NCI-H345 treated with DMSO at 0.1 percent for 48 hours (cell line): Measurements from ENCODE around the gene CABP2.
A peak's percentile ranks its signal among the peaks of the same experiment; 100 is the strongest.

Experiments used
- DNase-seq: peaks from one replicate; lab custom pipeline; 2025; ENCODE audit not compliant: unreplicated experiment; lab: John Stamatoyannopoulos, UW

Gene CABP2

GRCh38 chr11:67508486-67509121 is 14.6 kb downstream of the CABP2 start:
- DNase-seq, result peak; percentile 92

- peak; percentile 98 for DNase-seq
Observed at GRCh38 chr11:67507864-67508485, 15.3 kb downstream of the CABP2 start, which contains the start of gene CDK2AP2. Gene CDK2AP2 (minus strand): TSS chr11:67508162. CDS start chr11:67508082, 80 bp downstream.

GRCh38 chr11:67507242-67507863 is 15.9 kb downstream of the CABP2 start:
- DNase-seq, result no peak

GRCh38 chr11:67506426-67507051 is 16.7 kb downstream of the CABP2 start:
- no peak for DNase-seq

DNA sequence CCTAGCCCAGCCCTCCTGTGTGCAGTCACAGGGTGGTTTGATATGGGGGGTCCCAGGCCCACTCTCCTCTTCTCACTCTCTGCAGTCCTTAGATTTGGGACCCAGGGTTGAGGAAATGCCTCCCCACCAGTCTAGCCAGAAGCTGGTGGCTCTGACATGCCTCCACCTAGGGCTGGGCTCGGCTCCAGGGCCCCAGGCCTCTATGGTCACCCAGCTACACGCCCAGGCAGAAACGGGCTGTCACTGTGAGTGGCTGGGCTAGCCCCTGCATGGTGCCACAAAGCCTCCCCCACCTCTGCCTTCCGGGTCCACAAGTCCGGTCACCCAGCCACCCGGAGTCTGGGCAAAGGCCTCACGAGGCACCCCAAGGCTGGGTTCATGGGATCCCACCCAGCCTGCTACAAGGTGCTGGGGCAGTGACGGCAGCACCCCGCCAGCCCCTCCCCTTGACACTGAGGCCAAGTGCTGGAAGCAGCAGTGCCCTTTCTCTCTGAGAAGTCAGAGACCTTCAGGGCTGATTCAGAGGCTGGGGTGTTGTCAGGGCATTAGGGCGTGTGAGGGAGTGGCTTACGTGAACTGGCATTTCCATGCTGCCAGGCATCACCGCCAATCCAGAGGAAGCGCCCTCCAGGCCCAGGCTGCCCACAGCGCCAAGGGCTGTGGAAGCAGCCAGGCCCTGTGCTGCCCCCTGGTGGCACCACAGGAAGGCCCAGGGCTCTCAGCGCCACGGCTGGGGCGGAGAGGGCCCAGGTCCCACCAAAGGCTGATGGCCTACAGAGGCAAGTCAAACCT is 17.4 kb downstream of the CABP2 start:
- peak; percentile 81 for DNase-seq

DNA sequence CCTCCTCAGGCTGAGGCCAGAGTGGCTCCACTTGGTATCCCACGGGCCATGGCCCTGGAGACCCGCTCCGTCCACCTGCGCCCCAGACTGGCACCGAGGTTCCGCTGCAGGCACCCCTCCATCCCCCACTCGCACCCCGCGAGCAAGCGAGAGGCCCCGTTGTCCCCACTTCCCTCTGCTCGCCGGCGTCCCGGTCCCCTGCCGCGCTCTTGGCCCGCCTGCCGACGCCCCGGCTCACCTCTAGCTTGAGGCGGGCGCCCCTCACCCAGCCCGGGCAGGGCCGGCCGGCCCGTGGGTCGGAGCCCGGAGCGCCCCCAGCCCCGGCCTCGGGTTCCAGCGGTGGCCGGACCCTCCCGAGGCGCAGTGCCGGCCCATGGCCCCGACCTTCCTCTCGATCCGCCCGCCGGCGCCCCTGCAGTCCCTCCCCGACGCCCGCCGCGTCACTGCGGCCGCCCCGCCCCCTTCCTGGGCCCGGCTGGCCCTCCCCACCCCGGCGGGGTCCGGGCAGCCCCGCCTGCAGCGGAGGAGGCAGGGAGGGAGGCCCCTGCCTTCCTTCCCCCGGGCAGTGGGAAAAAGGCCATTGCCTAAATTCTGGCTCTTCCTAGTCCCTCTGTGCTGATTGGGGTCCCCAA is 18.2 kb downstream of the CABP2 start, which contains the start of gene PITPNM1:
PITPNM1 (minus strand) TSS at position 414 of the 632 bp plus-strand sequence. CDS start 1,183 bp downstream, outside the sequence.
- DNase-seq, result peak; percentile 9

DNA sequence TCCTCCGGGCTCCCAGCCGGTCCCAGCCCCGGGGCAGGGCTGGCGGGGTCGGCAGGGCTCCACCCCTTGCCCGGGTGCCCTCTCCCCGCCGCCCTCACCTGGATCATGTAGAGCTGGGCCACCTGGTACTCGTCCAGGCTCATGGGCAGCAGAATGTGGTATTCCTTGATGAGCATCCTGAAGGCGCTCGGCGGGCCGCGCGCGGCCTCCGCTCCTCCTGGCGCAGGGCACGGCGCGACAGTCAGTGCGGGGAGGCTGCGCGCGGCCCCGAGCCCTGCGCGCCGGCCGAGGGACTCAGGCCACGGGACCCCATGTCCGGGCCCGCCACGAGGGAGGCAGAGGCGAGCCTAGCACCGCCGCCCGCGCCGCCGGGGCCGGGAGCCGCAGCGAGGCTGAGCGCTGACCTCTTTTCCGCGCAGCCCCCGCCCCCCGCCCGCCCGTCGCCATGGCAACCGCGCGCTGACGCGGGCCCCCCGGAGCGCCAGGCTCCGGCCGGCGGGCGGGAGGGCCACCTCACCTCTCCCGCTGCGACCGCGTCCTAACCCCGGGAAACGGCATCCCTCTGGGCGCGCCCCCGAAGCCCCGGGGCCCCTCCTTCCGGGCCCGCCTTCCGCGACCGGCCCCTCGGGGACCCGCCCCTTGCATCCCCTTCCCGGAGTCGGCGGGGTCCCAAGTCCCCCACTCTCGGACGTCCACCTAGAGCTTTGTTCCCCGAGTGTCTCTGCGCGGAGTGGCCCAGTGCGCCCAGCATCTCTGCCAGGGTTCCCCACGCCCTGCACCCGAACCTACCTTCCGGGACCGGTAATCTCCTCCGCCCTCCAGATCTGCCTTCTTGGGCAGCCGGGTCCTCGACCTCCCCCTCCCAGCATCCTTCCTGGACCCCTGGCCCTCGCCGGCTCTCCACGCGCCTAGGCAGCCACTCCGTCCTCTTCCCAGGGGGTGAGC is 19.0 kb downstream of the CABP2 start:
- no peak for DNase-seq

DNA sequence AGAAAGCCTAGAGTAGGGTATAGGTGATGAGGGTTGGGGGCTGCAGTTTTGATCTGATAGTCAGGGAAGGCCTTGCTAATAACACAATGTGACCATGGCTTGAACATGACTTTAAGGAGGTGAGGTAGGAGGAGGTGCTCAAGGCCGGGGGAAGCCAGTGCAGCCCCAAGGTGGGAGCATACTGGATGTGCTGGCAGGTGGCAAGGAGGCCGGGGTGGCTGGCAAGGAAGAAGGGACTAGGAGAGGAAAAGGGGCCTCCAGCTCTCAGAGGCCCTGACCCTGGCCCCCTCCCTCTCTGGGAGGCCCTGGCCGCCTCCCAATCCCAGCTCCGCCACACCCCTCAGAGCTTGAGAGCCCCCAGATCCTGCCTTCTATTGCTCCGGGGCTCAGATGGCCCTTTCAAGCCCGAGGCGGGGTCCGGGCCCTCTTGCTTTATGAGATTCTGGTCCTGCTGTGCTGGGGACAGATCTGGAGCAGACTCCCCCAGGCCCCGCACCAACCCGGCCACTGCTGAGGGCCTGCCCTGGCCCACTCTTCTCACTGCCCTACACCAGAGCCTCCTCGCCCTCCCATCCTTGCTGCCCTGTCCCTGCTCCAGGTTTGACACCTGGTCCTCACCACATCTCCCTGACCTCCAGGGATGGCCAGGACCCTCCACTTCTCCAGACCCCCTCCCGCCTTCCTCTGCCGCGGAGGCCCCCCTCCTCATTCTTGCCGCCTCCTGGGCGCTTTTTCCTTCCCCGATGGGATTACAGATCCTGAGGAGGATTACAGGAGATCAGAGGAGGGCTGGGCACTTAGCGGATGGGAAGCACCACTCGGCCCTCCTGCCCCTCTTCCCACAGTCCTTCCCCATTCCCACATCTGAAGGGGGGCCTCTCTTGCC is 19.9 kb downstream of the CABP2 start:
- no peak for DNase-seq

- no peak for DNase-seq
Observed at GRCh38 chr11:67502328-67502979, 20.8 kb downstream of the CABP2 start.

DNA sequence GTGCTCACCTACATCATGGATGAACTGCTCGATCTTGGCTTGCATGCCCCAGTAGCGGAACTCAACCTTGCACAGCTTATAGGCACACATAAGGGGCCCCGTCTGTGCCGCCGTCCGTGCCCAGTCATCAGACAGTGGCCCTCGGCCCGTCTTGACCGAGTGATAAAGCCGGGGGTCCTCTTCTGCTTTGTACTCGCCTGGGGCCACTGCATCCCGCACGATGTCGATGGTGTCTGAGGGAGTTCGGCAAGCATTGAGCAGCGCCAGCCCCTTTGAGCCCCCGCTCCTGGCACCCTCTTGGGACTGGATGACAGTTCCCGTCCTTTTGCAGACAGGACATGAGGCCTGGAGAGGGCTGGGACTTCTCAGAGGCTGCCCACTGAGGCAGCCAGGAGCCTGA is 21.4 kb downstream of the CABP2 start:
- no peak for DNase-seq

GRCh38 chr11:67500831-67501715 is 22.2 kb downstream of the CABP2 start:
- no peak for DNase-seq

DNA sequence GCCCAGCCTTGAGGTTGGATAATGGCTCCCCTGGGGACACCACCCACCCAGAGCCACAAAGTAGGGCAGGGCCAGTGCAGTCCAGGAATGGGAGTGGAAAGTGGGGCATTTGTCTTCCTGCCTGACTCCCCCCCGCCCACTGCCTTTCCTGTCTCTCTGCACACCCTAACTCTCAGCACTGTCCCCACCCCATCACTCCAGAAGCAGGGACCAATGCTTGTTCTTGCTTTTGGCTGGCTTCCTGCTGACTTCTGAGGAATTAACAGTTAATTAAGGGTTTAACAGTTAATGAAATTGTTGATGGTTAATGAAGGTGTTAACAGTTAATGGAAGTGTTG is 22.8 kb downstream of the CABP2 start:
- DNase-seq, result no peak

- DNase-seq, result no peak
Observed at GRCh38 chr11:67499808-67500483, 23.3 kb downstream of the CABP2 start.

GRCh38 chr11:67498544-67498972 is 24.7 kb downstream of the CABP2 start:
- DNase-seq, result no peak

DNA sequence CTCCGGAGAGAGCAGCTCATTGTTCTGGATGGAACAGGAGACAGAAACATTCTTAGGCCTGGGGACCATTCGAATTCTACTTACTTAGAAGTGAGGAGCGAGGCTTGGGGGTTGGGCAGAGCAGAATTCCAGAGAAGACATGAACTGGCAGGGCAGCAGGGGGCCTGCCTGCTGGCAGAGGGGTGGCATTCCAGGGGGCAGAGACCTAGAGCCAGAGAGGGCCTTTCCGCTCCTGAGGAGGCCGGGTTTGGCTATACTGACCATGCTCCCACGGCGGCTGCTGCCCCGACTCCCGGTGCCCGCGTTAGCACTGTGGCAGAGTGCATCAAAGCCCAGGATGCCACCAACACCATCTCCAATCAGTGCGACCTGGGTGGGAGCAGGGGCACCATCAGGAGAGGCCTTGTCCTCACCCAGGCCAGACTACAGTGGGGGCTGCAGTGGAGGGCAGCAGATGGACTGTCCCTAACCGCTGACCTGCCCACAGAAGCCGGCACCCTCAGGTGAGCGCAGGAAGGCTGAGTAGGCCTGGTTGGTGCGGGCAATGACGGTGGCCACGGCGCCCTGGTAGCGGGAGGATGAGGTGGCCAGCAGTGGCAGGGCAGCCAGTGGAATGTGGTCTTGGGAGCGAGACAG is 25.5 kb downstream of the CABP2 start:
- no peak for DNase-seq

DNA sequence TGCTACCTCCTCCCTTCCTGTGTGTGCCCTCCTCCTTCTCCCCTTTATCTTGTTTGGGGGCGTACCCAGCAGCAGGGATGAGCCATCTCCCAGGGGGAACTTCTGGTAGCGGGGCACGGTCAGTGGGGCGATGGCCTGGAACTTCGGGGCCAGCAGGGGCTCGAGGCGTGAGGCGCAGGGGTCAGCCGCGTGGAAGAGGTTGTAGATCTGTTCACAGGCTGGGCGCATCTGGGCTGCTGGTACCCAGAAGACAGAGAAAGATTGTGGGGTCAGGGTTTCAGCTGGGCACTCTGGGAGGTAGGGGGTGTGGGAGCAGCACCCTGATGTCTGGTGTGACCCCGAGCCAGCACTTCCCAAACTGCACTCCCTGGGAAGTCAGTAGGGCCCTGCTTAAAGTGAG is 27.1 kb downstream of the CABP2 start:
- DNase-seq, result no peak
